ENCODE measurements around the gene DIDO1.
"Not testable (repeated sequence)": the region's sequence is repeated elsewhere in the genome, so short reads cannot be mapped to it uniquely, and the experiment has no call there.

DIDO1 gene

DNA sequence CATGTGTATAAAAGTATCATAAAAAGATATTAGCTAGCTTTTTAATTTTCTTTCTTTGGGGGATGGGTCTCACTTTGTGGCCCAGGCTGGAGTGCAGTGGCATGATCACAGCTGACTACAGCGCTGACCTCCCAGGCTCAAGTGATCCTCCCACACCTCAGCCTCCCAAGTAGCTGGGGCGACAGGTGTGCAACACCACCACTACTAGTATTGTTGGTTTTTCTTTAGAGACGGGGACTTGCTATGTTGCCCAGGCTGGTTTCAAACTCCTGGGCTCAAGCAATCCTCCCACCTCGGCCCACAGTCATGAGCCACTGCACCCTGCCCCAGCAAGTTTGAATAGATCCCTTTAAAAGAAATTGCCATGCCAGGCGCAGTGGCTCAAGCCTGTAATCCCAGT lies 71.2 kb downstream of the DIDO1 start:
- H3K27me3 ChIP-seq (ENCODE audit: low read depth, low read length): no peaks in the 10 kb centered on the region
- peaks cover 47% of the 10 kb centered on the region for H4K20me1 ChIP-seq (ENCODE audit: insufficient read depth, low read length)
- no peak overlapping the region for H3K4me3 ChIP-seq (ENCODE audit: low read length)
- TF ChIP-seq EZH2phosphoT487 (IDR thresholded peaks at IDR 0.05; ENCODE audit: low read depth): no peak
- TF ChIP-seq, protein P1, sequence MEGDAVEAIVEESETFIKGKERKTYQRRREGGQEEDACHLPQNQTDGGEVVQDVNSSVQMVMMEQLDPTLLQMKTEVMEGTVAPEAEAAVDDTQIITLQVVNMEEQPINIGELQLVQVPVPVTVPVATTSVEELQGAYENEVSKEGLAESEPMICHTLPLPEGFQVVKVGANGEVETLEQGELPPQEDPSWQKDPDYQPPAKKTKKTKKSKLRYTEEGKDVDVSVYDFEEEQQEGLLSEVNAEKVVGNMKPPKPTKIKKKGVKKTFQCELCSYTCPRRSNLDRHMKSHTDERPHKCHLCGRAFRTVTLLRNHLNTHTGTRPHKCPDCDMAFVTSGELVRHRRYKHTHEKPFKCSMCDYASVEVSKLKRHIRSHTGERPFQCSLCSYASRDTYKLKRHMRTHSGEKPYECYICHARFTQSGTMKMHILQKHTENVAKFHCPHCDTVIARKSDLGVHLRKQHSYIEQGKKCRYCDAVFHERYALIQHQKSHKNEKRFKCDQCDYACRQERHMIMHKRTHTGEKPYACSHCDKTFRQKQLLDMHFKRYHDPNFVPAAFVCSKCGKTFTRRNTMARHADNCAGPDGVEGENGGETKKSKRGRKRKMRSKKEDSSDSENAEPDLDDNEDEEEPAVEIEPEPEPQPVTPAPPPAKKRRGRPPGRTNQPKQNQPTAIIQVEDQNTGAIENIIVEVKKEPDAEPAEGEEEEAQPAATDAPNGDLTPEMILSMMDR (IDR thresholded peaks at IDR 0.05; ENCODE audit: low read depth, low read length): no peak
- H3K4me1 ChIP-seq (ENCODE audit: low read length): peaks cover 64% of the 10 kb centered on the region
- H2AFZ ChIP-seq (ENCODE audit: low read depth, low read length): no peak overlapping the region
- H3K79me2 ChIP-seq (ENCODE audit: low read length): peaks cover 100% of the 10 kb centered on the region
- H3K36me3 ChIP-seq (replicated peaks; ENCODE audit: low read depth, low read length): peaks cover 85% of the 10 kb centered on the region
- H3K9me3 ChIP-seq (ENCODE audit: insufficient read depth, low read length): no peaks in the 10 kb centered on the region
- peak overlapping the region; percentile 1; the same call in 1 of the 2 replicates for H3K4me2 ChIP-seq (ENCODE audit: low read length)
- H3K27ac ChIP-seq (ENCODE audit: low read length): peak overlapping the region; percentile 97
- peak overlapping the region; percentile 20; the same call in 1 of the 2 replicates for H3K9ac ChIP-seq (ENCODE audit: low read length)

DNA sequence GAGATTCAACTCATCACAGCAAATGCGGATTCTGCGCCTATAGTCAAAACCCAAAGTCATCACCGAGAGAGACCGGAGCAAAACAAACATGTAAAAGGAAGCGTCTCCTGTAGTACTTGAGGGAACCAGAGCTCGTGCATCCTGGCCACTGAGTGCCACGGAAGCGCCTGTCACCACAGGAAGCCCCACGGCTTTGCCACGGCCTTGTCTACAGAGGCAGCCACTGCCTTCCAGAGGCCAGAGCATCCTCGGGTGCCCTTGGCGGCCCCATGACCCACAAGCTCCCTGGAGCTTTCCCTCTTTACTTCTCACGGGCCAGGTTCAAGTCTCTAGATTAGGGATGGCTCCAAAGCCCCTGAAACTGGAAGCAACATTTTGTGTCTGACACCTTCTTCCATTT lies 72.2 kb downstream of the DIDO1 start:
- H3K9ac ChIP-seq (ENCODE audit: low read length): peak overlapping the region; percentile 20; the same call in 1 of the 2 replicates
- TF ChIP-seq, protein P1 (IDR thresholded peaks at IDR 0.05; ENCODE audit: low read depth, low read length): no peak
- no peak for TF ChIP-seq EZH2phosphoT487 (IDR thresholded peaks at IDR 0.05; ENCODE audit: low read depth)
- H3K27me3 ChIP-seq (ENCODE audit: low read depth, low read length): no peaks in the 10 kb centered on the region
- H3K9me3 ChIP-seq (ENCODE audit: insufficient read depth, low read length): no peaks in the 10 kb centered on the region
- peaks cover 84% of the 10 kb centered on the region for H3K36me3 ChIP-seq (replicated peaks; ENCODE audit: low read depth, low read length)
- no peak overlapping the region for H3K4me2 ChIP-seq (ENCODE audit: low read length)
- H3K27ac ChIP-seq (ENCODE audit: low read length): peak overlapping the region; percentile 97
- peaks cover 56% of the 10 kb centered on the region for H4K20me1 ChIP-seq (ENCODE audit: insufficient read depth, low read length)
- peaks cover 62% of the 10 kb centered on the region for H3K4me1 ChIP-seq (ENCODE audit: low read length)
- peaks cover 100% of the 10 kb centered on the region for H3K79me2 ChIP-seq (ENCODE audit: low read length)
- no peak overlapping the region for H2AFZ ChIP-seq (ENCODE audit: low read depth, low read length)
- H3K4me3 ChIP-seq (ENCODE audit: low read length): no peak overlapping the region

GRCh38 chr20:62853304-62853703 lies 73.0 kb downstream of the DIDO1 start:
- H3K27me3 ChIP-seq (ENCODE audit: low read depth, low read length); H2AFZ ChIP-seq (ENCODE audit: low read depth, low read length); H3K4me3 ChIP-seq (ENCODE audit: low read length); H3K4me2 ChIP-seq (ENCODE audit: low read length); H3K9me3 ChIP-seq (ENCODE audit: insufficient read depth, low read length); H3K9ac ChIP-seq (ENCODE audit: low read length): not testable (repeated sequence)
- peaks cover 54% of the 10 kb centered on the region for H3K4me1 ChIP-seq (ENCODE audit: low read length)
- H3K27ac ChIP-seq (ENCODE audit: low read length): peak overlapping the region; percentile 97
- H4K20me1 ChIP-seq (ENCODE audit: insufficient read depth, low read length): peaks cover 61% of the 10 kb centered on the region
- H3K36me3 ChIP-seq (replicated peaks; ENCODE audit: low read depth, low read length): peaks cover 82% of the 10 kb centered on the region
- H3K79me2 ChIP-seq (ENCODE audit: low read length): peaks cover 100% of the 10 kb centered on the region

DNA sequence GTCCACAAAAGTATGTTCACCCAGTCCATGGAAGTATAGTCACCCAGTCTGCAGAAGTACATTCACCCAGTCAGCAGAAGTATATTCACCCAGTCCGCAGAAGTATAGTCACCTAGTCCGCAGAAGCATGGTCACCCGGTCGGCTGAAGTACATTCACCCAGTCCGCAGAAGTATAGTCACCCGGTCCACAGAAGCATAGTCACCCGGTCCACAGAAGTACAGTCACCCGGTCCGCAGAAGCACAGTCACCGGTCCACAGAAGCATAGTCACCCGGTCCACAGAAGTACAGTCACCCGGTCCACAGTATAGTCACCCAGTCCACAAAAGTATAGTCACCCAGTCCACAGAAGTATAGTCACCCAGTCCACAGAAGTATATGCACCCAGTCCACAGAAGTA lies 73.5 kb downstream of the DIDO1 start:
- Histone ChIP-seq H3K9me3 (ENCODE audit: insufficient read depth, low read length) (no peaks in the 10 kb centered on the region), H3K4me2 (ENCODE audit: low read length) (no peak overlapping the region), H3K9ac (ENCODE audit: low read length) (no peak overlapping the region), H2AFZ (ENCODE audit: low read depth, low read length) (no peak overlapping the region), H4K20me1 (ENCODE audit: insufficient read depth, low read length) (peaks cover 66% of the 10 kb centered on the region), H3K36me3 (replicated peaks; ENCODE audit: low read depth, low read length) (peaks cover 83% of the 10 kb centered on the region), H3K79me2 (ENCODE audit: low read length) (peaks cover 100% of the 10 kb centered on the region), H3K4me3 (ENCODE audit: low read length) (no peak overlapping the region), H3K4me1 (ENCODE audit: low read length) (peaks cover 50% of the 10 kb centered on the region), H3K27ac (ENCODE audit: low read length) (no peak overlapping the region), H3K27me3 (ENCODE audit: low read depth, low read length) (no peaks in the 10 kb centered on the region)
- TF ChIP-seq EZH2phosphoT487 (IDR thresholded peaks at IDR 0.05; ENCODE audit: low read depth): no peak
- TF ChIP-seq, protein P1 (IDR thresholded peaks at IDR 0.05; ENCODE audit: low read depth, low read length): no peak
